Measurements from ENCODE around the gene CCDC187. TPM values are rescaled to one million over a fixed set of nuclear protein-coding genes. Genes with fewer than 3 reads are reported as not detected.

Gene CCDC187
- polyA plus RNA-seq, 3 donors: not detected

DNA sequence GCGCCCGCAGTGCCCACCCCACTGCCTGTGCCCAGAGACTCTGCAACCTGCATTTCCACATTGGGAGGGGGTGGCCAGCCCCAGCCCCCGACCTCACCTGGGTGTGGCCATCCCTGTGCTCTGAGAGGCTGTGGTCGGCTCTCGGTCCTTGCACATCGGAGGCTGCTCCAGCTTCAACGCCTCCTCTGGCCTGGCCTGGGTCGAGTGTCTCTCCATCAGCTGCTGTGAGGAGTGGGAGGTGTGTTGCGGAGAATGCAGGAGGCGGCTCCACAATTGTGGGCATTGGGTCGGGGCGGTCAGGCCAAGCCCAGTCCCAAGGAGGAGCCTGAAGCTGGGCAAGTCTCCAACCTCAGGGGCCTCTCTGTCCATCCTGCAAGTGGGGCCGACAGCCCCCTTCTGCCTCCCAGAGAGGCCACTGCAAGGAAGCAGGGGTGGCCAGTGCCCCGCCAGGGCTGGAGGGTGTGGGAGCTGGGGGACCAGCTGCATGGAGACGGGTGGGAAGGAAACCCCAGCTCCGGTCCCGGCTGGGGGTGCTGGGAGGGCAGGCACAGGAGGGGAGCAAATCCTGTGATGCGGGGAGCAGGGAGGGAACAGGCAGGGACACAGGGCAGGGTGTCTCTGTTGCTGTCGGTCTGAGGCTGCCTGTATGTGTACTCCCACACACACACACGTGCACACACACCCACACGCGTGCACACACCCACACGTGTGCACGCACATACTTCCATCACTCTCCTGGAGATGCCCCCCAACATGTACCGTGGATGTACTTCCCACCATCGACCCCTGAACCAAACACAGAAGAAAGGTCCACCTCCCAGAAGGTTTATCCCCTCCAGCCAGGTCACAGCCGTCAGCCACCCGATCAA is 28.9 kb downstream of the CCDC187 start:
- DNase-seq: no peak
- H3K36me3 ChIP-seq (replicated peaks in 1 of 2; ENCODE audit: control insufficient read depth in 1 of 2, insufficient read depth in 2 of 2, low read length in 2 of 2): no peaks in the 10 kb centered on the region
- Mint-ChIP-seq H3K27ac (peak overlapping the region in 1 of 7 donors; percentile 13), H3K4me1 (peaks cover 6% of the 10 kb centered on the region), H3K36me3 (no peaks in the 10 kb centered on the region), H3K27me3 (ENCODE audit: low read depth in 3 of 3) (peaks cover 5 to 17% (median 8%) of the 10 kb centered on the region in 3 donors), H3K4me3 (peak overlapping the region in 1 of 2 donors; percentile 3), H3K9me3 (no peaks in the 10 kb centered on the region)
- no peak overlapping the region for H3K9ac ChIP-seq (ENCODE audit: insufficient read depth, low read length, poor library complexity, severe bottlenecking)
- no peak overlapping the region for H3K4me2 ChIP-seq (replicated peaks; ENCODE audit: extremely low read depth, low read length, poor library complexity, severe bottlenecking)
- H3K27me3 ChIP-seq (ENCODE audit: control insufficient read depth in 2 of 2, insufficient read depth in 2 of 2, low read length in 2 of 2): no peaks in the 10 kb centered on the region
- H4K20me1 ChIP-seq (ENCODE audit: insufficient read depth, low read length): no peaks in the 10 kb centered on the region
- H3K79me2 ChIP-seq (ENCODE audit: insufficient read depth, low read length): no peaks in the 10 kb centered on the region
- no peak overlapping the region for H3K4me3 ChIP-seq (replicated peaks in 1 of 3; ENCODE audit: low read depth in 2 of 3, low read length in 3 of 3)
- H2AFZ ChIP-seq (ENCODE audit: insufficient read depth, low read depth, low read length, poor library complexity, severe bottlenecking): no peak overlapping the region
- H3K4me1 ChIP-seq (ENCODE audit: control insufficient read depth in 1 of 2, insufficient read depth in 2 of 2, low read length in 2 of 2): peaks cover 4 to 7% of the 10 kb centered on the region in 2 donors
- no peak overlapping the region for H3K27ac ChIP-seq (ENCODE audit: low read depth in 1 of 2, low read length in 2 of 2)
- 87% methylated on average over 25 of the region's 28 CpGs for WGBS (ENCODE audit: insufficient coverage)
- TF ChIP-seq, protein P1, sequence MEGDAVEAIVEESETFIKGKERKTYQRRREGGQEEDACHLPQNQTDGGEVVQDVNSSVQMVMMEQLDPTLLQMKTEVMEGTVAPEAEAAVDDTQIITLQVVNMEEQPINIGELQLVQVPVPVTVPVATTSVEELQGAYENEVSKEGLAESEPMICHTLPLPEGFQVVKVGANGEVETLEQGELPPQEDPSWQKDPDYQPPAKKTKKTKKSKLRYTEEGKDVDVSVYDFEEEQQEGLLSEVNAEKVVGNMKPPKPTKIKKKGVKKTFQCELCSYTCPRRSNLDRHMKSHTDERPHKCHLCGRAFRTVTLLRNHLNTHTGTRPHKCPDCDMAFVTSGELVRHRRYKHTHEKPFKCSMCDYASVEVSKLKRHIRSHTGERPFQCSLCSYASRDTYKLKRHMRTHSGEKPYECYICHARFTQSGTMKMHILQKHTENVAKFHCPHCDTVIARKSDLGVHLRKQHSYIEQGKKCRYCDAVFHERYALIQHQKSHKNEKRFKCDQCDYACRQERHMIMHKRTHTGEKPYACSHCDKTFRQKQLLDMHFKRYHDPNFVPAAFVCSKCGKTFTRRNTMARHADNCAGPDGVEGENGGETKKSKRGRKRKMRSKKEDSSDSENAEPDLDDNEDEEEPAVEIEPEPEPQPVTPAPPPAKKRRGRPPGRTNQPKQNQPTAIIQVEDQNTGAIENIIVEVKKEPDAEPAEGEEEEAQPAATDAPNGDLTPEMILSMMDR (IDR thresholded peaks at IDR 0.05): no peak
- H3K9me3 ChIP-seq (replicated peaks in 1 of 2; ENCODE audit: control insufficient read depth in 1 of 2, insufficient read depth in 1 of 2, low read length in 2 of 2): no peaks in the 10 kb centered on the region
- intact Hi-C loops (cut with micrococcal nuclease): no loop called here

- H3K27me3 Mint-ChIP-seq (ENCODE audit: low read depth in 3 of 3): peaks cover 5 to 17% (median 5%) of the 10 kb centered on the region in 3 donors
- Histone ChIP-seq H3K4me2 (replicated peaks; ENCODE audit: extremely low read depth, low read length, poor library complexity, severe bottlenecking) (no peak overlapping the region), H3K9ac (ENCODE audit: insufficient read depth, low read length, poor library complexity, severe bottlenecking) (no peak overlapping the region), H3K9me3 (replicated peaks in 1 of 2; ENCODE audit: control insufficient read depth in 1 of 2, insufficient read depth in 1 of 2, low read length in 2 of 2) (no peaks in the 10 kb centered on the region), H3K79me2 (ENCODE audit: insufficient read depth, low read length) (no peaks in the 10 kb centered on the region), H3K27me3 (ENCODE audit: control insufficient read depth in 2 of 2, insufficient read depth in 2 of 2, low read length in 2 of 2) (no peaks in the 10 kb centered on the region), H4K20me1 (ENCODE audit: insufficient read depth, low read length) (no peaks in the 10 kb centered on the region), H3K4me3 (replicated peaks in 1 of 3; ENCODE audit: low read depth in 2 of 3, low read length in 3 of 3) (no peak overlapping the region), H3K4me1 (ENCODE audit: control insufficient read depth in 1 of 2, insufficient read depth in 2 of 2, low read length in 2 of 2) (peaks cover 10 to 14% of the 10 kb centered on the region in 2 donors), H3K36me3 (replicated peaks in 1 of 2; ENCODE audit: control insufficient read depth in 1 of 2, insufficient read depth in 2 of 2, low read length in 2 of 2) (no peaks in the 10 kb centered on the region), H3K27ac (ENCODE audit: low read depth in 1 of 2, low read length in 2 of 2) (no peak overlapping the region), H2AFZ (ENCODE audit: insufficient read depth, low read depth, low read length, poor library complexity, severe bottlenecking) (no peak overlapping the region)
- no peak overlapping the region for H3K27ac Mint-ChIP-seq
- no peak for DNase-seq
- 95% methylated on average over 28 of the region's 28 CpGs for WGBS (ENCODE audit: insufficient coverage)
- intact Hi-C loops (cut with micrococcal nuclease): no loop called here
- TF ChIP-seq, protein P1 (IDR thresholded peaks at IDR 0.05): no peak
- no peaks in the 10 kb centered on the region for H3K9me3 Mint-ChIP-seq
- H3K4me1 Mint-ChIP-seq: peaks cover 11% of the 10 kb centered on the region
- H3K36me3 Mint-ChIP-seq: no peaks in the 10 kb centered on the region
- no peak overlapping the region for H3K4me3 Mint-ChIP-seq
Measured at GRCh38 chr9:136273921-136274785, 29.7 kb downstream of the CCDC187 start.
